ENCODE data around the gene OPN4. TPM values are rescaled to one million over a fixed set of nuclear protein-coding genes. Genes with fewer than 3 reads are reported as not detected.

The OPN4 gene
- polyA plus RNA-seq, 2 of the 4 experiments (the other 2 are of a cell fraction) = not detected

GRCh38 chr10:86686972-86687371, 32.6 kb downstream of the OPN4 start (continued):
- TF ChIP-seq EP300 (IDR thresholded peaks at IDR 0.05) (no peak), NFE2L2 (conservative IDR thresholded peaks at IDR 0.05; ENCODE audit: low read length) (no peak)

DNA sequence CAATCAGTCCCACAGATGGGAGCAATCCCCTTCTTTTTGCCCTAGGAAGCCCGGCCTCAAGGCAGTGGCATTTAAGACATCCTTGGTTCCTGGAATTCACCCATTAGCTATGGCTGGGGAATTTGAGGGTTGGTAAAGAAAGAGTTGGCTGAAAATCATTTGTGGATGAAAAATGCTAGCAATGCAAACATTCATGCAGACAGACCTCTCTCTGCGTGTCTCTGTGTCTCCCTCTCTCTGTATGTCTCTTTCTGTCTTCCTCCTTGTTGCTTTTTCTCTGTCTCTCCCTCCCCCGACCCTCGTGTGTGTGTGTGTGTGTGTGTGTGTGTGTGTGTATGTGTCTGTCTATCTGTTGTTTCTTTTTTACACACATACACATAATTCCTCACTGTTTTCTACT, 33.4 kb downstream of the OPN4 start:
- WGBS (ENCODE audit: missing lambda C conversion rate) = 22% methylated on average over 4 of the region's 4 CpGs
- TF ChIP-seq ZNF302 (CRISPR knock-in tag; IDR thresholded peaks at IDR 0.05) = no peak
- TF ChIP-seq PHF8 (IDR thresholded peaks at IDR 0.05; ENCODE audit: borderline replicate concordance, low read depth) = no peak
- no peak for TF ChIP-seq EP300 (IDR thresholded peaks at IDR 0.05)
- no peak for TF ChIP-seq USF2 (IDR thresholded peaks at IDR 0.05)
- no peak for TF ChIP-seq KDM5A (IDR thresholded peaks at IDR 0.05)
- TF ChIP-seq GATA3 (IDR thresholded peaks at IDR 0.05; ENCODE audit: borderline replicate concordance) = no peak
- TF ChIP-seq PBX3 (IDR thresholded peaks at IDR 0.05) = no peak
- no peak for TF ChIP-seq HOXB13 (CRISPR knock-in tag; IDR thresholded peaks at IDR 0.05; ENCODE audit: low read depth)
- TF ChIP-seq CHD4 (IDR thresholded peaks at IDR 0.05; ENCODE audit: borderline replicate concordance) = no peak
- TF ChIP-seq EHF (CRISPR knock-in tag; IDR thresholded peaks at IDR 0.05) = no peak
- TF ChIP-seq EHMT2 (IDR thresholded peaks at IDR 0.05; ENCODE audit: low read depth) = no peak
- H3K4me1 ChIP-seq = no peaks in the 10 kb centered on the region
- no peak for ATAC-seq
- FAIRE-seq = no peak
- no peaks in the 10 kb centered on the region for H3K9me3 ChIP-seq
- no peak overlapping the region for H3K4me3 ChIP-seq
- no peak overlapping the region for H3K4me2 ChIP-seq
- H3K27ac ChIP-seq = no peak overlapping the region
- ChIA-PET POLR2A (no interaction called here), CTCF (interaction anchor here (0.6 to 3.4 kb wide), 14 partner anchors 9 to 214 kb away, joined by 3 to 21 read pairs (median 4); partner anchors contain the start of gene LDB3)
- DNase-seq (ENCODE audit: low read depth in 1 of 2, low spot score in 1 of 2) = no peak

DNA sequence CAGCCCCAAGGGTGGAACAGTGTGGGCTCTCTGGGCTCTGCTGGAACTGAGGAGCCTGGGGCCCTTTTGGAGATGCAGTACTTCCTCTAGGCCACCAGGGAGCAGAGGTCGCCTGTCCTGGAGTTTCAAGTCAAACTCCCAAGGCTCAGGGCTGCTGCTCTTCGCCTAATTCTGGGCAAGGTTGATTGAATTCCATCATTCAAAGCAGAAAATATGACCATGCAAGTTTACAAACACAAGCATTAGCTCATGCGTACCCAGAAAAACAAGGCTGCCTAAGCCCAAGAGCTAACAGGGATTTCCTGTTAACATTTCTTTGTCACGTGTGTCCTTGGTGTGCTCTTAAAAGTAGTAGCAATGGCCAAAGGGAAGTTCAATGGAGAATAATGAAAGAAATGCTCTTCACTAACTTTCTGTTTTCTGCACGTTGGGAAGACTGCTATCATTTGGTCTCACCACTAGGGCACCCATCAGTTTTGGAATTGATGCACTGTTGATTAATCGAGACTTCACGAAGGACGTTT, 34.1 kb downstream of the OPN4 start:
- CTCF ChIA-PET = interaction anchor here (0.7 to 3.4 kb wide), 17 partner anchors 9 to 271 kb away, joined by 3 to 21 read pairs (median 5); partner anchors contain the start of gene LDB3

More for the DNA sequence above, 34.1 kb downstream of the OPN4 start:
- POLR2A ChIA-PET = no interaction called here
- Histone ChIP-seq H3K27ac (no peak overlapping the region), H3K4me2 (no peak overlapping the region), H3K9me3 (no peaks in the 10 kb centered on the region), H3K4me3 (no peak overlapping the region), H3K4me1 (no peaks in the 10 kb centered on the region)
- DNase-seq (ENCODE audit: low read depth in 1 of 2, low spot score in 1 of 2) (peak; percentile 63 to 73), FAIRE-seq (peak; percentile 49), ATAC-seq (peak; percentile 64 to 82)
- no peak for TF ChIP-seq ELK1 (IDR thresholded peaks at IDR 0.05; ENCODE audit: low read depth, low read length)
- no peak for TF ChIP-seq MYC (IDR thresholded peaks at IDR 0.05; ENCODE audit: borderline replicate concordance, low read length)
- TF ChIP-seq RAD21 (conservative IDR thresholded peaks at IDR 0.05 in 1 of 2, IDR thresholded peaks at IDR 0.05 in 1 of 2) = peak; percentile 78 to 85
- TF ChIP-seq SMC3 (IDR thresholded peaks at IDR 0.05) = peak; percentile 70
- TF ChIP-seq KDM1A (IDR thresholded peaks at IDR 0.05; ENCODE audit: low read depth) = no peak
- peak; percentile 69 for TF ChIP-seq CTCF (IDR thresholded peaks at IDR 0.05)
- no peak for TF ChIP-seq HDAC2 (IDR thresholded peaks at IDR 0.05)
- 51% methylated on average over 8 of the region's 8 CpGs for WGBS (ENCODE audit: missing lambda C conversion rate)

All from A549 (cell line).